ENCODE measurements around the gene TCF7L2.

- TF ChIP-seq PATZ1 (CRISPR knock-in tag; IDR thresholded peaks at IDR 0.05; ENCODE audit: borderline replicate concordance) (no peak), SNAI2 (CRISPR knock-in tag; IDR thresholded peaks at IDR 0.05) (no peak), ZFP30 (CRISPR knock-in tag; IDR thresholded peaks at IDR 0.05) (no peak), CREB5 (CRISPR knock-in tag; IDR thresholded peaks at IDR 0.05; ENCODE audit: low read depth) (no peak), BACH2 (CRISPR knock-in tag; IDR thresholded peaks at IDR 0.05; ENCODE audit: borderline replicate concordance) (no peak), ZFP3 (CRISPR knock-in tag; IDR thresholded peaks at IDR 0.05) (no peak), TOX (CRISPR knock-in tag; IDR thresholded peaks at IDR 0.05; ENCODE audit: borderline replicate concordance) (no peak), RARB (CRISPR knock-in tag; IDR thresholded peaks at IDR 0.05) (no peak), OSR1 (CRISPR knock-in tag; IDR thresholded peaks at IDR 0.05) (no peak), CSDC2 (CRISPR knock-in tag; IDR thresholded peaks at IDR 0.05) (no peak), ISL1 (CRISPR knock-in tag; IDR thresholded peaks at IDR 0.05) (no peak), PPARA (CRISPR knock-in tag; IDR thresholded peaks at IDR 0.05; ENCODE audit: borderline replicate concordance) (no peak), ESRRG (CRISPR knock-in tag; IDR thresholded peaks at IDR 0.05) (no peak)
Measured at GRCh38 chr10:113047605-113047962, 97.5 kb downstream of the TCF7L2 start.

All from SK-N-SH treated with all-trans-retinoic acid at 6 μM for 48 hours (cell line).